Ovary (tissue), 9 donors: ENCODE measurements around the gene UBE2N. TPM values are rescaled to one million over a fixed set of nuclear protein-coding genes. Genes with fewer than 3 reads are reported as not detected.
"Not testable (repeated sequence)": the region's sequence is repeated elsewhere in the genome, so short reads cannot be mapped to it uniquely, and the experiment has no call there.

Experiments
- DNase-seq, 5 donors: peaks; one replicate each; pipeline ENCODE4 v3.0.0-alpha.2; 2019 to 2020
- H3K27ac ChIP-seq, 2 donors: fragments of 200-600 bp; one replicate each; pipeline versions ENCODE4 v1.5.1 to v1.8.0; 2019 to 2022
- H3K27me3 ChIP-seq: fragments of 200-600 bp; one replicate; pipeline ENCODE4 v1.8.0; 2022
- H3K36me3 ChIP-seq: fragments of 200-600 bp; sonication (generic); one replicate; pipeline ENCODE4 v1.5.1; 2019
- H3K4me1 ChIP-seq: one replicate; pipeline ENCODE4 v1.8.1; 2013; ENCODE audit warnings: mild to moderate bottlenecking, moderate library complexity; ENCODE audit not compliant: insufficient read depth
- H3K4me3 ChIP-seq: fragments of 200-600 bp; sonication (generic); one replicate; pipeline ENCODE4 v1.5.1; 2017
- H3K9me3 ChIP-seq, 2 donors: fragments of 200-600 bp in 1 of 2; sonication (generic) in 1 of 2; one replicate each; pipeline versions ENCODE4 v1.5.1 to v1.8.1; 2013 to 2019; ENCODE audit warnings: mild to moderate bottlenecking in 1 of 2, moderate library complexity in 1 of 2
- CTCF ChIP-seq, 3 donors: fragments of 450-650 bp in 2 of 3; fragments of 200-600 bp in 1 of 3; IDR thresholded peaks; one replicate each; pipeline versions ENCODE4 v1.5.1 to v1.8.0; 2016 to 2022; ENCODE audit warnings: antibody characterized with exemption in 3 of 3, mild to moderate bottlenecking in 1 of 3
- EP300 ChIP-seq: sonication (generic); formaldehyde crosslinking; IDR thresholded peaks from one replicate; pipeline ENCODE4 v1.6.1; 2017; ENCODE audit warnings: antibody characterized with exemption
- POLR2A ChIP-seq: fragments of 450-650 bp; IDR thresholded peaks from one replicate; pipeline ENCODE4 v1.6.1; 2017; ENCODE audit warnings: antibody characterized with exemption, mild to moderate bottlenecking, moderate library complexity
- WGBS, 3 donors: extraction: QIAGEN DNeasy Blood & Tissue Kit in 1 of 3; methylation state at CpG; one replicate each; pipeline versions ENCODE4 v1.1.5 to v1.1.7; 2013 to 2017; 5-methylcytosine and 5-hydroxymethylcytosine counted together
- intact Hi-C, 4 donors: fragments of 100-400 bp; cut with DNase I; formaldehyde crosslinking; loops; one replicate each; pipeline versions ENCODE4 v1.11.0 to v1.15.1; 2022 to 2023
- polyA plus RNA-seq, 2 donors: library from polyadenylated mRNA; stranded (reverse); fragments of 200-250 nt in 1 of 2; fragments of 350-450 nt in 1 of 2; fragmentation: Illumina TruSeq in 1 of 2; extraction: RNeasy Lipid Tissue Mini Kit (QIAGEN cat#74804) in 1 of 2; gene quantifications; one replicate each; pipeline ENCODE4 v1.2.3, GENCODE V29; 2013 to 2014
- total RNA-seq, 7 donors: library from RNA; depleted of rRNA in 2 of 7; stranded (reverse); fragments of >200 nt in 2 of 7; fragmentation: NEBNext Ultra II Directional in 3 of 7; extraction: Animal tissue kit (Norgen Biotek cat#: 25700) in 3 of 7; gene quantifications; one replicate each; pipeline versions ENCODE4 v1.1.0 to v1.2.4, GENCODE V29; 2016 to 2023
- donor health status: DM: no; HTN: no; CAD: no; lungs with moderate emphysema.
- donor health status: DM: no; HTN: no; CAD: no.
- donor health status: Bipolar disorder and iron deficiency.
- donor health status: DM: yes; HTN: yes; CAD: no.
- donor health status: DM: no; HTN: no; CAD: no.
- donor health status: DM: yes; HTN: yes; CAD: no.

UBE2N gene
- total and polyA plus RNA-seq, 9 donors = 18.8 to 102 (median 63.3) TPM

- peaks cover 14% of the 10 kb centered on the region for H3K4me1 ChIP-seq
- no peak for TF ChIP-seq EP300
- peak in 1 of 3 donors; percentile 16 for TF ChIP-seq CTCF (IDR thresholded peaks at IDR 0.05)
- no peak for TF ChIP-seq POLR2A
- peak overlapping the region in 1 of 2 donors; percentile 89 for H3K27ac ChIP-seq
- intact Hi-C loops = loop anchor here in 1 of 4 donors (5.0 kb wide), 1 partner anchor 203 kb away; no protein-coding TSS in a partner anchor
- H3K4me3 ChIP-seq = peak overlapping the region; percentile 97
- DNase-seq = no peak
- no peaks in the 10 kb centered on the region for H3K36me3 ChIP-seq
- H3K9me3 ChIP-seq = no peaks in the 10 kb centered on the region
- WGBS, 3 donors = 2 to 19% (median 9%) methylated on average over 2 of the region's 2 CpGs
- no peaks in the 10 kb centered on the region for H3K27me3 ChIP-seq
Observed at GRCh38 chr12:93380480-93381121, 61.1 kb downstream of the UBE2N start.

DNA sequence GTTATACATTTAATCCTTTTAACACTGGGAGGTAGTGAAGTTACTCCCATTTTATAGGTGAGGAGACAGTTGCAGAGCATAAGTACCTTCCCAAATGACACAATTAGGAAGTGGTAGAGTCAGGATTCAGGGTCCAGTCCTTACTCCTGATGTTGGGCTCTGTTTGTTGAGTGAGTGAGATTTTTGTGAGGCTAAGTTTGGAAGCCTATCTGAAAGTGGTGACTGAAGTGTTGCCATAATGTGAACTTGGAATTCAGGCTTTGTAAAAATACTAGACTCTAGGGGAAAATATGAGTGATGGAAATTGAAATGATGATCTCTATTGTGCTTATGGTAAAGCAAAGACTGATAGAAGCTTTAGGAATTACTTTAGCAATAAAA lies 61.8 kb downstream of the UBE2N start:
- DNase-seq = no peak
- Histone ChIP-seq H3K9me3 (no peaks in the 10 kb centered on the region), H3K36me3 (no peaks in the 10 kb centered on the region), H3K27ac (peak overlapping the region; percentile 1 to 89), H3K4me1 (peaks cover 9% of the 10 kb centered on the region), H3K27me3 (no peaks in the 10 kb centered on the region), H3K4me3 (peak overlapping the region; percentile 97)
- TF ChIP-seq CTCF (IDR thresholded peaks at IDR 0.05) = no peak
- intact Hi-C loops = loop anchor here in 1 of 4 donors (5.0 kb wide), 2 partner anchors 203 to 378 kb away; no protein-coding TSS in a partner anchor

GRCh38 chr12:93379326-93379980 lies 62.3 kb downstream of the UBE2N start:
- Histone ChIP-seq H3K4me1 (peaks cover 12% of the 10 kb centered on the region), H3K4me3 (peak overlapping the region; percentile 97), H3K9me3 (no peaks in the 10 kb centered on the region), H3K27me3 (no peaks in the 10 kb centered on the region), H3K36me3 (no peaks in the 10 kb centered on the region), H3K27ac (peak overlapping the region; percentile 66 to 89)
- WGBS, 3 donors = 0 to 2% (median 1%) methylated on average over 8 of the region's 8 CpGs
- no peak for DNase-seq
- intact Hi-C loops = loop anchor here in 1 of 4 donors (5.0 kb wide), 1 partner anchor 377 kb away; no protein-coding TSS in a partner anchor
- TF ChIP-seq POLR2A = no peak
- no peak for TF ChIP-seq EP300
- TF ChIP-seq CTCF (IDR thresholded peaks at IDR 0.05) = no peak

DNA sequence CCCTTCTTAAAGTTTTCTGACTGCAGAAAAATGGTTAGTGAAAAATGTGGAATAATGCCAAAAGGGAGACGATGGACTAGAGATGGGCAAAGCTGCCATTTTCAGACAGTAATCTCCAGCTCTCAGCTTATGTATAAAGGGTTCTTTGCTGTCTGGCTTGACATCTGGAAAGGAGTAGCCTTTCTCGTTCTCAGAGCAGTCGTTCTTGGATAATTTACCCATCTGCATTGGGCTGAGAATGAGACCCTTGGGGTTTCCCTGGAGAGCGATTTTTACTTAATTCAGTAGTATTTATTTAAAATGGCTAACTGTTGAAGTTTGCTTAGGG lies 62.8 kb downstream of the UBE2N start:
- Histone ChIP-seq H3K9me3 (no peaks in the 10 kb centered on the region), H3K36me3 (no peaks in the 10 kb centered on the region), H3K4me3 (peak overlapping the region; percentile 97), H3K4me1 (peaks cover 12% of the 10 kb centered on the region), H3K27ac (peak overlapping the region; percentile 66 to 89), H3K27me3 (no peaks in the 10 kb centered on the region)
- TF ChIP-seq CTCF (IDR thresholded peaks at IDR 0.05) = no peak
- TF ChIP-seq EP300 = no peak
- TF ChIP-seq POLR2A = no peak
- intact Hi-C loops = loop anchor here in 1 of 4 donors (5.0 kb wide), 1 partner anchor 377 kb away; no protein-coding TSS in a partner anchor
- WGBS, 3 donors = 0 to 1% (median 0%) methylated on average over 4 of the region's 4 CpGs
- no peak for DNase-seq

DNA sequence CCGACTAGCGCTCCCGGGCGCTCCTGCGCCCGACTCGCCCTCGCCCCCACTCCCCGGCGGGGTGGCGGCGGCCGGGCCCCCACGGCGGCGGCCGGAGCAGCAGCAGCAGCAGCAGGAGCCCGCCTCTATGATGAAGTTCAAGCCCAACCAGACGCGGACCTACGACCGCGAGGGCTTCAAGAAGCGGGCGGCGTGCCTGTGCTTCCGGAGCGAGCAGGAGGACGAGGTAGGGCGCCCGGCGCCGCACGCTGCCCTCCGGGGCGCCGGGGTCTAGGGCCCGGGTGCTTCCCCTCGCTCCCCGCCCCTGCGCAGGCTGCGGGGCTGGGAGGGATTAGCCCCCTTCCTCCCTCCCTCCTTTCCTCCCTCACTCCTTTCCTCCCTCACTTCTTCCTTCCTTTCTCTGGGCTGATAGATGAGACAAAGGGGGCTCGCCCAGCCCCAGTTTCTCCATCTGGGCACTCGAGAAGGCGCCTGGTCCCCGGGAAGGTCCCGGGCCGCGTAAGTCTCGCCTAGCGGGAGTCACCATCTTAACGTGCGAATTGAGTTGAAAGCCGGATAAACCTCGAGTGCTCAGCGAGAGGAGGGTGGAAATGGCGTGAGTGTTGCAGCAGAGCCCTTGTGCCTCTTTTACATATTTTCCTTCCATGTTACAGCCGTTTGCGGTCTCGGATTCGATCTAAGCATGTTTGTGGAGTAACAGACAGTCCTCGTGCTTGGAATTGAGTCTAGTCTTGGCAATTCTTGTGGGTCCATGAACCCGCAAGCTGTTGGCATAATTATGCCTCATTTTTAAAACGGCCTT lies 63.4 kb downstream of the UBE2N start:
- Histone ChIP-seq H3K27ac (peak overlapping the region; percentile 66 to 89), H3K4me3 (peak overlapping the region; percentile 97)
- not testable (repeated sequence) for H3K36me3 ChIP-seq, H3K9me3 ChIP-seq, H3K27me3 ChIP-seq, H3K4me1 ChIP-seq
- intact Hi-C loops = loop anchor here in 1 of 4 donors (5.0 kb wide), 1 partner anchor 376 kb away; no protein-coding TSS in a partner anchor
- DNase-seq = peak; percentile 26 to 63 (median 49)
- 0% methylated on average over 39 to 44 of the region's 64 CpGs for WGBS, 3 donors
